GM18907 (cell line): Measurements from ENCODE around the gene ZNF655.
"Not testable (repeated sequence)": the region's sequence is repeated elsewhere in the genome, so short reads cannot be mapped to it uniquely, and the experiment has no call there.

Experiments used
- ATAC-seq: cut with Tn5 transposase; IDR thresholded peaks from one replicate; pipeline ENCODE4 v1.9.1; 2021; ENCODE audit warnings: mild to moderate bottlenecking, moderate library complexity; ENCODE audit not compliant: unreplicated experiment

The ZNF655 gene

GRCh38 chr7:99560834-99561736 is 2.6 kb downstream of the ZNF655 start:
- no peak for ATAC-seq

GRCh38 chr7:99561737-99562051 is 3.3 kb downstream of the ZNF655 start:
- no peak for ATAC-seq

- ATAC-seq: no peak
These were observed 3.8 kb downstream of the ZNF655 start for GRCh38 chr7:99562114-99562784.

GRCh38 chr7:99562832-99563231 is 4.4 kb downstream of the ZNF655 start:
- no peak for ATAC-seq

- ATAC-seq: no peak
These were observed 5.2 kb downstream of the ZNF655 start for GRCh38 chr7:99563650-99564049.

- ATAC-seq: not testable (repeated sequence)
These were observed 10.3 kb downstream of the ZNF655 start for GRCh38 chr7:99568770-99569169.

- no peak for ATAC-seq
These were observed 13.3 kb downstream of the ZNF655 start for GRCh38 chr7:99571768-99572167.

- ATAC-seq: no peak
These were observed 14.8 kb downstream of the ZNF655 start for GRCh38 chr7:99573257-99573656.

GRCh38 chr7:99576251-99576650 is 17.8 kb downstream of the ZNF655 start:
- ATAC-seq: no peak

GRCh38 chr7:99579281-99579955 is 21.0 kb downstream of the ZNF655 start:
- ATAC-seq: no peak

GRCh38 chr7:99579956-99580777 is 21.7 kb downstream of the ZNF655 start:
- ATAC-seq: no peak

- not testable (repeated sequence) for ATAC-seq
These were observed 22.4 kb downstream of the ZNF655 start for GRCh38 chr7:99580778-99581332.

- ATAC-seq: no peak
These were observed 30.4 kb downstream of the ZNF655 start for GRCh38 chr7:99588868-99589267.

GRCh38 chr7:99594948-99595745 is 36.7 kb downstream of the ZNF655 start:
- no peak for ATAC-seq

GRCh38 chr7:99596408-99596955 is 38.0 kb downstream of the ZNF655 start:
- no peak for ATAC-seq

- ATAC-seq: no peak
These were observed 39.5 kb downstream of the ZNF655 start, which contains the start of gene TMEM225B for GRCh38 chr7:99597762-99598501. TMEM225B (plus strand) TSS chr7:99598267; CDS start chr7:99604389, 6,122 bp downstream.

- no peak for ATAC-seq
These were observed 41.4 kb downstream of the ZNF655 start for GRCh38 chr7:99599836-99600235.

GRCh38 chr7:99601656-99602310 is 43.3 kb downstream of the ZNF655 start:
- no peak for ATAC-seq
